D721Med (cell line): ENCODE results near the gene BOLA2B.

Source experiments
- DNase-seq: peaks from one replicate; pipeline ENCODE4 v3.0.0; 2011; ENCODE audit warnings: low spot score; ENCODE audit not compliant: insufficient read length
- FAIRE-seq: peaks from 2 replicates; lab custom pipeline; 2011; peaks lifted over from hg19 to GRCh38; lab: Jason Lieb, UNC
- CTCF ChIP-seq: IDR thresholded peaks from 2 replicates; pipeline ENCODE4 v1.5.1; 2012; ENCODE audit warnings: mild to moderate bottlenecking, control low read depth; ENCODE audit not compliant: insufficient read depth; ENCODE audit errors: missing control alignments

BOLA2B gene

GRCh38 chr16:30166202-30166902 is 27.1 kb downstream of the BOLA2B start:
- no peak for DNase-seq
- FAIRE-seq: no peak
- TF ChIP-seq CTCF: no peak

- DNase-seq: no peak
- FAIRE-seq: no peak
- no peak for TF ChIP-seq CTCF
These were observed 29.9 kb downstream of the BOLA2B start for GRCh38 chr16:30163538-30163937.

- no peak for DNase-seq
- TF ChIP-seq CTCF: no peak
- FAIRE-seq: no peak
These were observed 36.3 kb downstream of the BOLA2B start for GRCh38 chr16:30157214-30157613.

GRCh38 chr16:30155188-30155587 is 38.3 kb downstream of the BOLA2B start:
- DNase-seq: no peak
- FAIRE-seq: no peak
- no peak for TF ChIP-seq CTCF

- DNase-seq (no peak), FAIRE-seq (no peak)
- no peak for TF ChIP-seq CTCF
These were observed 40.9 kb downstream of the BOLA2B start for GRCh38 chr16:30152517-30152916.

- FAIRE-seq: no peak
- no peak for DNase-seq
- no peak for TF ChIP-seq CTCF
These were observed 42.4 kb downstream of the BOLA2B start for GRCh38 chr16:30151091-30151490.

- DNase-seq: no peak
- no peak for FAIRE-seq
- no peak for TF ChIP-seq CTCF
These were observed 44.1 kb downstream of the BOLA2B start for GRCh38 chr16:30149250-30149930.
